K562 (cell line): ENCODE data around the gene POLK. TPM values are rescaled to one million over a fixed set of nuclear protein-coding genes. Genes with fewer than 3 reads are reported as not detected.

Experiments used
- CAMTA2 ChIP-seq: fragments of 250-450 bp; sonication (Bioruptor Pico); conservative IDR thresholded peaks from 2 replicates; pipeline ENCODE4 v1.5.1; 2022
- EHMT2 ChIP-seq: fragments of 450-650 bp; IDR thresholded peaks from 2 replicates; pipeline ENCODE4 v1.6.1; 2018; ENCODE audit warnings: antibody characterized with exemption
- ELF4 ChIP-seq: fragments of 450-650 bp; formaldehyde crosslinking; IDR thresholded peaks from 2 replicates; pipeline ENCODE4 v1.4.0; 2022; ENCODE audit warnings: missing genetic modification characterization
- EP400 ChIP-seq: fragments of 450-650 bp; IDR thresholded peaks from 2 replicates; pipeline ENCODE4 v1.6.1; 2017; ENCODE audit warnings: antibody characterized with exemption, mild to moderate bottlenecking, moderate library complexity
- ESRRB ChIP-seq: fragments of 250-450 bp; sonication (Bioruptor Pico); IDR thresholded peaks from 2 replicates; pipeline ENCODE4 v1.5.0; 2020; ENCODE audit warnings: mild to moderate bottlenecking, moderate library complexity, borderline replicate concordance
- KLF1 ChIP-seq: fragments of 450-650 bp; IDR thresholded peaks from 2 replicates; pipeline ENCODE4 v1.6.1; 2016; ENCODE audit warnings: missing genetic modification characterization, missing compliant biosample characterization
- MCM7 ChIP-seq, 2 experiments: fragments of 450-650 bp; IDR thresholded peaks; 2 replicates each; pipeline ENCODE4 v1.6.1; 2016 to 2018
- SMARCA5 ChIP-seq: fragments of 450-650 bp; IDR thresholded peaks from 2 replicates; pipeline ENCODE4 v1.6.1; 2016
- TARDBP ChIP-seq: fragments of 450-650 bp; IDR thresholded peaks from 2 replicates; pipeline ENCODE4 v1.6.1; 2016
- ZBTB1 ChIP-seq: sonication (generic); formaldehyde crosslinking; IDR thresholded peaks from 2 replicates; pipeline ENCODE4 v1.8.1; 2023; ENCODE audit warnings: missing genetic modification reagents, low read depth, mild to moderate bottlenecking, borderline replicate concordance
- ZEB2 ChIP-seq: fragments of 450-650 bp; IDR thresholded peaks from 2 replicates; pipeline ENCODE4 v1.6.1; 2016
- ZNF134 ChIP-seq: fragments of 250-450 bp; sonication (Bioruptor Pico); conservative IDR thresholded peaks from 2 replicates; pipeline ENCODE4 v1.4.0; 2020
- ZNF589 ChIP-seq: fragments of 200-800 bp; sonication (Bioruptor generic); IDR thresholded peaks from 2 replicates; pipeline ENCODE4 v1.6.1; 2016; ENCODE audit warnings: low read depth, missing genetic modification characterization, missing compliant biosample characterization
- ZNF696 ChIP-seq: fragments of 250-450 bp; sonication (Bioruptor Pico); conservative IDR thresholded peaks from 2 replicates; pipeline ENCODE4 v1.4.0; 2020; ENCODE audit warnings: mild to moderate bottlenecking, moderate library complexity
- ZSCAN32 ChIP-seq: fragments of 450-650 bp; formaldehyde crosslinking; IDR thresholded peaks from 2 replicates; pipeline ENCODE4 v1.4.0; 2020; ENCODE audit warnings: mild to moderate bottlenecking, moderate library complexity
- polyA plus RNA-seq, 8 experiments: library from polyadenylated mRNA; depleted of rRNA in 4 of 8; stranded (reverse) in 5 of 8; unstranded in 3 of 8; fragments of >200 nt; fragmentation: Nextera tagmentation in 2 of 8; fragmentation: Illumina TruSeq in 1 of 8; extraction: Ambion mirVana in 2 of 8; extraction: Trizol in 1 of 8; gene quantifications; 2 replicates each; pipeline versions ENCODE4 v1.2.1 to v1.2.3, GENCODE V29; 2011 to 2014; ENCODE audit warnings: inconsistent platforms in 1 of 8, missing spikeins in 1 of 8
- total RNA-seq, 7 experiments: library from RNA; depleted of rRNA in 6 of 7; stranded (reverse); fragments of >200 nt in 6 of 7; fragmentation: Illumina TruSeq in 2 of 7; extraction: Trizol in 2 of 7; gene quantifications; 2 replicates each; pipeline versions ENCODE4 v1.2.1 to v1.2.3, GENCODE V29; 2011 to 2021; ENCODE audit warnings: low replicate concordance in 1 of 7
- TF ChIP-seq, protein P1 (sequence below): fragments of 450-650 bp; formaldehyde crosslinking; IDR thresholded peaks from 2 replicates; pipeline ENCODE4 v1.4.0; 2022; ENCODE audit warnings: mild to moderate bottlenecking, moderate library complexity
- TF ChIP-seq, protein P2 (sequence below): sonication (generic); formaldehyde crosslinking; IDR thresholded peaks from 2 replicates; pipeline ENCODE4 v1.8.0; 2022; ENCODE audit warnings: mild to moderate bottlenecking, missing genetic modification reagents, borderline replicate concordance
- TF ChIP-seq, protein P3 (sequence below), 2 experiments: fragments of 450-650 bp in 1 of 2; IDR thresholded peaks; 2 replicates each; pipeline ENCODE4 v1.6.1; 2011 to 2017; ENCODE audit warnings: low read depth in 2 of 2, antibody characterized with exemption in 1 of 2, borderline replicate concordance in 1 of 2, low read length in 1 of 2, mild to moderate bottlenecking in 1 of 2, mixed read lengths in 1 of 2; ENCODE audit not compliant: control insufficient read depth in 1 of 2
- TF ChIP-seq, protein P4 (sequence below), 3 experiments: IDR thresholded peaks in 2 of 3; conservative IDR thresholded peaks in 1 of 3; 2 replicates each; pipeline ENCODE4 v1.5.1; 2011 to 2012; ENCODE audit warnings: low read length in 3 of 3, mild to moderate bottlenecking in 3 of 3, control low read depth in 2 of 3, improper control_type of control experiment in 1 of 3, inconsistent platforms in 1 of 3, low read depth in 1 of 3, mixed read lengths in 1 of 3, moderate library complexity in 1 of 3; ENCODE audit not compliant: insufficient read depth in 2 of 3

POLK gene
- total and polyA plus RNA-seq, 9 of the 15 experiments (the other 6 are each of a cell fraction or from before 2014, with no cell fraction given): 6.1 to 31.6 (median 16.5) TPM

DNA sequence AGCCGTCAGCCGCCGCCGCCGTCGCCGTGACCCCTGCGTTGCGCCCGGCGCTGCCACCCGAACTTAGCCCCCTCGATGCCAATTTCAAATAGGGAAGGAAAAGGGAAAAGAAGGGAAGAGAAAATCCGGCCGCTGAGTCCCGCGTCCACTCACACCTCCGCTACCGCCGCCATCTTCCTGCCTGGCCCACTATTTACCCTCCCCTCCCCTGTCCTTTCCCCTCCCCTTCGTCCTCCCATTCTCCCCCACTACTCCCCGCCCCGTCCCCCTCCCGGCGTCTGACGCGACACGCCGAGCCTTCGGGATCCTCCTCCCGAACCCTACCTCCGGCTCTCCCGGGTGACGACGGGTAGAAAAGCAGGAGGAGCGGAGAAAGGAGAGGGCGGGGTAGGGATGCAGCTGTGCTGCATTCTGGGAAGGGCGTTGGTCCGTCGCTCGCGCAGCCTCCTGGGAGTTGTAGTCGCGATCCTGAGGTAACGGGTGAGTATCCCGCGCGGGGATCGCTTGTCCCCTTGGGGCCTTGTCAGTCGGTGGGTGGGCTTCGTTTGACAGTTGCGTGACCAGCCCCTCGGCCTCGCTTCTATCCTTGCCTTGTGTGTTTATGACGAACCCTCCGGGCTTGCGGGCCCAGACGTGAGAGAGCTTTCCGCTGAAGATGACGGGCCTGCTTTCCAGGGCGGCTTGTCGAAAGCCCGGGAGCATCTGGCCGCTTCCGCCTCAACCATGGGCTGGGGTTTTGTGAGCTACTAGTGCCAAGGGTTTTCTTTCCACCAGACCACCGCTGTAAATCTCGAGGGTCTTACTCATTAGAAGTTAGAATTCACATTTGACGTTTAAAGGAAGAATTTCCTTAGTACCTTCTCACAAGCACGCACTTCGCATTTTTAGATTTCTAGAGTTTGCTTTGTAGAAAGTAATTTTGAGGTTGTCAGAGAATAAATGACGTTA is at the start of gene POLK, which contains the start of gene CERT1 (continued):
- TF ChIP-seq, protein P1, sequence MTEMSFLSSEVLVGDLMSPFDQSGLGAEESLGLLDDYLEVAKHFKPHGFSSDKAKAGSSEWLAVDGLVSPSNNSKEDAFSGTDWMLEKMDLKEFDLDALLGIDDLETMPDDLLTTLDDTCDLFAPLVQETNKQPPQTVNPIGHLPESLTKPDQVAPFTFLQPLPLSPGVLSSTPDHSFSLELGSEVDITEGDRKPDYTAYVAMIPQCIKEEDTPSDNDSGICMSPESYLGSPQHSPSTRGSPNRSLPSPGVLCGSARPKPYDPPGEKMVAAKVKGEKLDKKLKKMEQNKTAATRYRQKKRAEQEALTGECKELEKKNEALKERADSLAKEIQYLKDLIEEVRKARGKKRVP (CRISPR knock-in tag): 0 out of 2 replicates have a peak, but pooled peaks have one; percentile 39
- TF ChIP-seq KLF1 (tag) (peak; percentile 99), ZEB2 (no peak), CAMTA2 (CRISPR knock-in tag) (no peak), TARDBP (no peak), ELF4 (0 out of 2 replicates have a peak, but pooled peaks have one; percentile 58), MCM7 (IDR thresholded peaks at IDR 0.05) (no peak), ZNF696 (CRISPR knock-in tag) (no peak), ZNF134 (CRISPR knock-in tag) (0 out of 2 replicates have a peak, but pooled peaks have one; percentile 7), ESRRB (CRISPR knock-in tag) (no peak), SMARCA5 (no peak), ZBTB1 (CRISPR knock-in tag) (peak; percentile 77; the same call in 1 of the 2 replicates), ZNF589 (no peak), ZSCAN32 (CRISPR knock-in tag) (no peak), EHMT2 (no peak), EP400 (peak; percentile 83)
- TF ChIP-seq, protein P2, sequence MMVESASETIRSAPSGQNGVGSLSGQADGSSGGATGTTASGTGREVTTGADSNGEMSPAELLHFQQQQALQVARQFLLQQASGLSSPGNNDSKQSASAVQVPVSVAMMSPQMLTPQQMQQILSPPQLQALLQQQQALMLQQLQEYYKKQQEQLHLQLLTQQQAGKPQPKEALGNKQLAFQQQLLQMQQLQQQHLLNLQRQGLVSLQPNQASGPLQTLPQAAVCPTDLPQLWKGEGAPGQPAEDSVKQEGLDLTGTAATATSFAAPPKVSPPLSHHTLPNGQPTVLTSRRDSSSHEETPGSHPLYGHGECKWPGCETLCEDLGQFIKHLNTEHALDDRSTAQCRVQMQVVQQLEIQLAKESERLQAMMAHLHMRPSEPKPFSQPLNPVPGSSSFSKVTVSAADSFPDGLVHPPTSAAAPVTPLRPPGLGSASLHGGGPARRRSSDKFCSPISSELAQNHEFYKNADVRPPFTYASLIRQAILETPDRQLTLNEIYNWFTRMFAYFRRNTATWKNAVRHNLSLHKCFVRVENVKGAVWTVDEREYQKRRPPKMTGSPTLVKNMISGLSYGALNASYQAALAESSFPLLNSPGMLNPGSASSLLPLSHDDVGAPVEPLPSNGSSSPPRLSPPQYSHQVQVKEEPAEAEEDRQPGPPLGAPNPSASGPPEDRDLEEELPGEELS (CRISPR knock-in tag): no peak
- TF ChIP-seq, protein P3, sequence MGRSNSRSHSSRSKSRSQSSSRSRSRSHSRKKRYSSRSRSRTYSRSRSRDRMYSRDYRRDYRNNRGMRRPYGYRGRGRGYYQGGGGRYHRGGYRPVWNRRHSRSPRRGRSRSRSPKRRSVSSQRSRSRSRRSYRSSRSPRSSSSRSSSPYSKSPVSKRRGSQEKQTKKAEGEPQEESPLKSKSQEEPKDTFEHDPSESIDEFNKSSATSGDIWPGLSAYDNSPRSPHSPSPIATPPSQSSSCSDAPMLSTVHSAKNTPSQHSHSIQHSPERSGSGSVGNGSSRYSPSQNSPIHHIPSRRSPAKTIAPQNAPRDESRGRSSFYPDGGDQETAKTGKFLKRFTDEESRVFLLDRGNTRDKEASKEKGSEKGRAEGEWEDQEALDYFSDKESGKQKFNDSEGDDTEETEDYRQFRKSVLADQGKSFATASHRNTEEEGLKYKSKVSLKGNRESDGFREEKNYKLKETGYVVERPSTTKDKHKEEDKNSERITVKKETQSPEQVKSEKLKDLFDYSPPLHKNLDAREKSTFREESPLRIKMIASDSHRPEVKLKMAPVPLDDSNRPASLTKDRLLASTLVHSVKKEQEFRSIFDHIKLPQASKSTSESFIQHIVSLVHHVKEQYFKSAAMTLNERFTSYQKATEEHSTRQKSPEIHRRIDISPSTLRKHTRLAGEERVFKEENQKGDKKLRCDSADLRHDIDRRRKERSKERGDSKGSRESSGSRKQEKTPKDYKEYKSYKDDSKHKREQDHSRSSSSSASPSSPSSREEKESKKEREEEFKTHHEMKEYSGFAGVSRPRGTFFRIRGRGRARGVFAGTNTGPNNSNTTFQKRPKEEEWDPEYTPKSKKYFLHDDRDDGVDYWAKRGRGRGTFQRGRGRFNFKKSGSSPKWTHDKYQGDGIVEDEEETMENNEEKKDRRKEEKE (IDR thresholded peaks at IDR 0.05; ENCODE audit: borderline replicate concordance in 1 of 2, control insufficient read depth in 1 of 2, low read depth in 2 of 2, low read length in 1 of 2): 0 out of 4 replicates have a peak, but pooled peaks of 1 of the 2 experiments have one; percentile 27
- TF ChIP-seq, protein P4, sequence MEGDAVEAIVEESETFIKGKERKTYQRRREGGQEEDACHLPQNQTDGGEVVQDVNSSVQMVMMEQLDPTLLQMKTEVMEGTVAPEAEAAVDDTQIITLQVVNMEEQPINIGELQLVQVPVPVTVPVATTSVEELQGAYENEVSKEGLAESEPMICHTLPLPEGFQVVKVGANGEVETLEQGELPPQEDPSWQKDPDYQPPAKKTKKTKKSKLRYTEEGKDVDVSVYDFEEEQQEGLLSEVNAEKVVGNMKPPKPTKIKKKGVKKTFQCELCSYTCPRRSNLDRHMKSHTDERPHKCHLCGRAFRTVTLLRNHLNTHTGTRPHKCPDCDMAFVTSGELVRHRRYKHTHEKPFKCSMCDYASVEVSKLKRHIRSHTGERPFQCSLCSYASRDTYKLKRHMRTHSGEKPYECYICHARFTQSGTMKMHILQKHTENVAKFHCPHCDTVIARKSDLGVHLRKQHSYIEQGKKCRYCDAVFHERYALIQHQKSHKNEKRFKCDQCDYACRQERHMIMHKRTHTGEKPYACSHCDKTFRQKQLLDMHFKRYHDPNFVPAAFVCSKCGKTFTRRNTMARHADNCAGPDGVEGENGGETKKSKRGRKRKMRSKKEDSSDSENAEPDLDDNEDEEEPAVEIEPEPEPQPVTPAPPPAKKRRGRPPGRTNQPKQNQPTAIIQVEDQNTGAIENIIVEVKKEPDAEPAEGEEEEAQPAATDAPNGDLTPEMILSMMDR (IDR thresholded peaks at IDR 0.05 in 2 of 3, conservative IDR thresholded peaks at IDR 0.05 in 1 of 3; ENCODE audit: insufficient read depth in 2 of 3, low read depth in 1 of 3, low read length in 3 of 3): no peak
